GM21390 (cell line): Measurements from ENCODE around the gene PIK3R1.

Experiments
- ATAC-seq: cut with Tn5 transposase; IDR thresholded peaks from one replicate; pipeline ENCODE4 v1.9.1; 2021; ENCODE audit not compliant: unreplicated experiment

The PIK3R1 gene

GRCh38 chr5:68347536-68347935 lies 132.0 kb downstream of the PIK3R1 start:
- no peak for ATAC-seq

GRCh38 chr5:68348447-68349222 lies 133.1 kb downstream of the PIK3R1 start:
- ATAC-seq = no peak

GRCh38 chr5:68350176-68350575 lies 134.6 kb downstream of the PIK3R1 start:
- ATAC-seq = no peak
